HG03469 (cell line): ENCODE data around the gene BTBD7.

Experiments
- ATAC-seq: cut with Tn5 transposase; IDR thresholded peaks from one replicate; pipeline ENCODE4 v1.9.1; 2021; ENCODE audit warnings: mild to moderate bottlenecking, moderate library complexity, moderate number of reproducible peaks; ENCODE audit not compliant: unreplicated experiment

Gene BTBD7

DNA sequence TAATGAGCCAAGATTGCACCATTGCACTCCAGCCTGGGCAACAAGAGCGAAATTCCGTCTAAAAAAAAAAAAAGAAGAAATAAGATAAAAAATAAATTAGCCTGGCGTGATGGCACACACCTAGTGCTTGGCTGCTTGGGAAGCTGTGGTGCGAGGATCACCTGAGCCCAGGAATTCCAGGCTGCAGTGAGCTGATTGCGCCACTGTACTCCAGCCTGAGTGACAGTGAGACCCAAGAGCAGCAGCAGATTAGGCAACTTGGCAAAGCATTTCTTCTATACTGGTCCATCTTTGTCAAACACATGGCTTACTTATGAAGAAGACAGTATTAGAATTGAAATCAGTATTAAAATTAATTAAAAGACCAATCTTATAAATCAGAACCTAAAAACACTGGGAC lies 132.3 kb downstream of the BTBD7 start:
- no peak for ATAC-seq

DNA sequence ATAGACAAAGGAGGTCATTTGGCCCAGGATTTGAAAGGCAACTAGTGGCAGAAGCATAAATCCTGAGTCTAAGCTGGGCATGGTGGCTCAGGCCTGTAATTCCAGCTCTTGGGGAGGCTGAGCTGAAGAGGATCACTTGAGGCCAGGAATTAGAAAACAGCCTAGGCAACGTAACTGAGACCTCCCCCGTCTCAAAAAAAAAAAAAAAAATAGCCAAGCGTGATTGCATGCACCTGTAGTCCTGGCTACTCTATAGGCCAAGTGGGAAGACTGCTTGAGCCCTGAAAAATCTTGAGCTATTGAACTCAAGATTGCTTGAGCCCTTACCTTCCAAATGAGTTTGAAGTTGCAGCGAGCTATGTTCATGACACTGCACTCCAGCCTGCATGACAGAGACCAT lies 133.8 kb downstream of the BTBD7 start:
- no peak for ATAC-seq

DNA sequence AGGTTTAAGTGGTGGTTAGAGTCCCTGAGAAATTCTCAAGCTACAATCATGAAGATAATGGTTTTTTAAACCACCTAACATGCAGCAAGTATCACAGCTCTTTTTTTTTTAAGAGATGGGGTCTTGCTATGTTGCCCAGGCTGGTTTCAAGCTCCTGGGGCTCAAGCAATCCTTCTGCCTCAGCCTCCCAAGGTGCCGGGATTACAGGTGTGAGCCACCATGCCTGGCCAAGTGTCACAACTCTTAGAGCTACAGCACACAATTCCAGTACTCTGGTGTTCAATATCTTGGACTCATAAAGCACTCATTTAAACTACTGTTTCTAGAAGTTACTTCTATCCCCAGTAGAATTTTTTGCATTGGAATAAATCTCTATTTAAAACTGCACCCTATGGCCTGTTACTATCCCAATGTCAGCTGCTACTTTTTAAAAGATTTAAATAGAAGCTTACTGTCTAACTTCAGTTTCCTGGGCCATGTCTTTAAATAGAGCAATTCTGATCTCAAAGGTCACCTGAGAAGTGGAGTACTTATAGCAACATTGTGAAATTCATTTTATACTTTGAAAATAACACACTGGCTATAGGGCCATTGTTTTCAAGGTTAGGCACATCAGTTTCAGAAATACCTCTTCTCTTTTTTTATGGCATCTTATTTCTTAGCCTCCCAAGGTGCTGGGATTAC lies 137.4 kb downstream of the BTBD7 start:
- no peak for ATAC-seq
